ENCODE measurements around the gene SNX9.
A peak's percentile ranks its signal among the peaks of the same experiment; 100 is the strongest.

Gene SNX9

DNA sequence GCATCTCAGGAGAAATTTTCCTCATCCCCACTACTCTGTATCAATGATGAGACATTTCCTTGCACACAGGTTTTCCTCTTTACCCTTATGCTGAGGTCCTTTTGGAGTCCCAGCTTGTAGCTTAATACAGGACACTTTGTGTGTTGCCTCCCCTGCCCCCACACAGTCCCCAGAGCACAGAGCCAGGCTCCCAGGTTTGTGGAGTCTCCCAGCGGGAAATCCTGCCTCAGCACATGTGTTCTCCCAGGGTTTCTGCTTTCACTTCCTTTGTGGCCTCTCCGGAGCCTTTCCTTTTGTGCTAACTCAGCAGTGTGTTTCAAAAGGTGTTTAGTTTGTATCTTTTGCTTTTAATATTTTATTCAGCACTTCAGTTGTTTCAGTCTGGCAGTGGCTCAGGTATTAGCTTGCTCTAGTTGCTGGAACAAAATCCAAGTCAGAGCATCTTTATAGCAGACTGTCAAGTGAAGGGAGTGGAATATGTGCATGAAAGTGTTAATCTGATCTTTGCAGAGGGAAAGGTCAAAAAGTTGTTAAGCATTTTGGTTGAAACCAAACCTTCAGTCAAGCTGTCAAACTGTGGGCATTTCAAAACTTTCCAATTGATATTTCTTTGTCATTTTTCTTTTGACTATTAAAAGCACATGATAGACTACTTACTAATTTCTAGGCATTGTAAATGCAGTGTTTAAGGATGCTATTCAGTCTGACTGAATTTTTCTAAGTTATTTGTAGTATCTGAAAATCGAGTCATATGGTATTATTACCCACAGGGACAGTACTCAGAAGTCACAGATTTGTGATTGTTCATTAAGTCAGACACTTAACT lies 8.6 kb downstream of the SNX9 start:
- DNase-seq (ENCODE audit: low read depth in 2 of 2): no peak
- no peak overlapping the region for H3K4me3 ChIP-seq (replicated peaks in 1 of 2; ENCODE audit: low read depth in 2 of 2, low read length in 2 of 2)
- TF ChIP-seq, protein P1, sequence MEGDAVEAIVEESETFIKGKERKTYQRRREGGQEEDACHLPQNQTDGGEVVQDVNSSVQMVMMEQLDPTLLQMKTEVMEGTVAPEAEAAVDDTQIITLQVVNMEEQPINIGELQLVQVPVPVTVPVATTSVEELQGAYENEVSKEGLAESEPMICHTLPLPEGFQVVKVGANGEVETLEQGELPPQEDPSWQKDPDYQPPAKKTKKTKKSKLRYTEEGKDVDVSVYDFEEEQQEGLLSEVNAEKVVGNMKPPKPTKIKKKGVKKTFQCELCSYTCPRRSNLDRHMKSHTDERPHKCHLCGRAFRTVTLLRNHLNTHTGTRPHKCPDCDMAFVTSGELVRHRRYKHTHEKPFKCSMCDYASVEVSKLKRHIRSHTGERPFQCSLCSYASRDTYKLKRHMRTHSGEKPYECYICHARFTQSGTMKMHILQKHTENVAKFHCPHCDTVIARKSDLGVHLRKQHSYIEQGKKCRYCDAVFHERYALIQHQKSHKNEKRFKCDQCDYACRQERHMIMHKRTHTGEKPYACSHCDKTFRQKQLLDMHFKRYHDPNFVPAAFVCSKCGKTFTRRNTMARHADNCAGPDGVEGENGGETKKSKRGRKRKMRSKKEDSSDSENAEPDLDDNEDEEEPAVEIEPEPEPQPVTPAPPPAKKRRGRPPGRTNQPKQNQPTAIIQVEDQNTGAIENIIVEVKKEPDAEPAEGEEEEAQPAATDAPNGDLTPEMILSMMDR (IDR thresholded peaks at IDR 0.05; ENCODE audit: low read depth, low read length): no peak

DNA sequence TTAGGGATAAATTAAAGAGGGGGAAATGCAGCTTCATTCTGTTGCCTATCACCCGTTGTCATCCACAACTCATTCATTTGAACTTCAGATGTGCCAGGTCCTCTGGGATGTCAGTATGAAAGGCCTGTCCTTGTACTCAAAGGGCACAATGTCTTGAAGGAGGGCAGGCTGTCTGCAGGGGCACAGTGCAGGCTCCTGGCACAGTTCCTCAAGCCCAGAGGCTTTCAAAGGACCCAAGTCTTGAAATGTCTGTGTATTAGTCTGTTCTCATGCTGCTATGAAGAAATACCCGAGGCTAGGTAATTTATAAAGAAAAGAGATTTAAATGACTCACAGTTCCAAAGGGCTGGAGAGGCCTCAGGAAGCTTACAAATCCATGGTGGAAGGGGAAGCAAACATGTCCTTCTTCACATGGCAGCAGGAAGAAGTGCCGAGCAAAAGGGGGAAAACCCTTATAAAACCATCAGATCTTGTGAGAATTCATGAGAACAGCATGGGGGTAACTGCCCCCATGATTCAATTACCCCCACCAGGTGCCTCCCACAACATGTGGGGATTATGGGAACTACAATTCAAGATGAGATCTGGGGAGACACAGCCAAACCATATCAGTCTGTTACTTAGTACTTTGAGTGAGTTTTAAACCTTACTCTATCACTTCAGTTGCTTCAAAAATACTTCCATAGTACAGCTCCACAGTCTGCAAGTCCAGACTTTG lies 9.4 kb downstream of the SNX9 start:
- peak; percentile 29 to 56 for DNase-seq (ENCODE audit: low read depth in 2 of 2)
- TF ChIP-seq, protein P1 (IDR thresholded peaks at IDR 0.05; ENCODE audit: low read depth, low read length): no peak
- no peak overlapping the region for H3K4me3 ChIP-seq (replicated peaks in 1 of 2; ENCODE audit: low read depth in 2 of 2, low read length in 2 of 2)

DNA sequence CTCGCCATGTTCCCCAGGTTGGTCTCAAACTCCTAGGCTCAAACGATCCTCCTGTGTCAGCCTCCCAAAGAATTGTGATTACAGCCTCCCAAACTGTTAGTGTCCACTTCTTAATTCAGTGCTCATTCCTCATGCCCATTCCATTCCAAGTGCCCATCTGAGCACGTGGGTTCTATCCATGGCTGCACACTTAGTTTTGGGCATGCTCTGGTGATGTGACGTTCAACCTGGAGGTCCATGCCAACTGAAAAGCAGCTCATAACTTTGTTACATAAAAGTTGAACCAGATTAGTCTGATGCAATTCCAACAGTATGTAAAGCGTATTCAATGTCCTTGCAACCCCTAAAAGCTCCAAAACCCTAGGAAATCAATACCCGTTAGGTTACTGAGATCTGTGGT lies 11.5 kb downstream of the SNX9 start:
- no peak overlapping the region for H3K4me3 ChIP-seq (replicated peaks in 1 of 2; ENCODE audit: low read depth in 2 of 2, low read length in 2 of 2)
- TF ChIP-seq, protein P1 (IDR thresholded peaks at IDR 0.05; ENCODE audit: low read depth, low read length): no peak
- no peak for DNase-seq (ENCODE audit: low read depth in 2 of 2)

DNA sequence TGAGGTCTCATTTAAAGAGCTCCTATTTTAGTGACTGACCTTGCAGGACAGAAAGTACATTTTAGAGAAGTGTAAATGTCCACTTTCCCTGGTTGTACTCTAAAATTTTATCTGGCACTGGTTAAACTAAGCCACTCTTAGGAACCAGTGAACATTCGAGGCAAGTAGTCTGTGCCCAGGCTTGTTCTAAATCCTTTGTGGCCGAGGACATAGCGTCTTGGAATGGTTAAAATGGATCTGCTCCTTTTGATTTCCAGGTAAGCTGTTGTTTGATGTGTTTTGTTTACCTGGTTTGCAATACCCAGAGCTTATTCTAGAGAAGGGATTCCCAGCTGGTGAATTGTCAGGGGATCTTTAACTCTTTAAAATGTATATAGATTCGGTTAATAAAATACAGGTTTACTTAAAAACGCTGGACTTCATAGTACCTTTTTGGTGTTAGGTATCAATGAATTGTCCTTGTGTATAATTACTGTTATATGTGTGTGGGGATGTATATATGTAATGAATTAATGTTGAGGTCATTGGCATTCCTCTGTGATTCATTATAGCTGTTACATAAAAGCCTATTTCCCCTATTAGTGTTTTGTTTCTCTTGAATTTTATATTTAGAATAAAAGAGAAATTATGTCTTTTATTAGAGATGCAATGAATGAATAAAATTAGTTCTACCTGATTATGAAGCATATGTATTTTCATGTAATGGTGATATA lies 15.8 kb downstream of the SNX9 start:
- no peak overlapping the region for H3K4me3 ChIP-seq (replicated peaks in 1 of 2; ENCODE audit: low read depth in 2 of 2, low read length in 2 of 2)
- TF ChIP-seq, protein P1 (IDR thresholded peaks at IDR 0.05; ENCODE audit: low read depth, low read length): no peak

DNA sequence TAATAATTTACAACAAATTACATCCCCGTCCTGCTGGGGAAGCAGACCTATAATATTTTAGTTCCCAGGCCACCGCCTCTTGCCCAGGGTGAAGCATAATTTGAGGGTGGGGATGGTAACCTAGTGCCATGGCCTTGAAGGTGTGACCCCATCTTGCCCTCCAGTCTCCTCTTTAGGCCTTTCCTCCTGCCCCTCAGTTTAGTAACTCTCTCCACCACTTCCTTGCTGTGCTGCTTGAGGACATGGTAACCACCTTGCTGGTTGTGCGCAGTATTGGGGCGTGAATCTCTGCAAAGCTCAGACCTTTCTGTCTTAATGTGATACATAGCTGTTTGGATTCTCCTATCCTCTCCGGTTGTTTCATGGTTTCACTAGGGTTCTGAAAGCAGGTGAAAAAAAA lies 16.6 kb downstream of the SNX9 start:
- no peak overlapping the region for H3K4me3 ChIP-seq (replicated peaks in 1 of 2; ENCODE audit: low read depth in 2 of 2, low read length in 2 of 2)
- no peak for DNase-seq (ENCODE audit: low read depth in 2 of 2)
- TF ChIP-seq, protein P1 (IDR thresholded peaks at IDR 0.05; ENCODE audit: low read depth, low read length): no peak

More for the DNA sequence above, 15.8 kb downstream of the SNX9 start:
- no peak for DNase-seq (ENCODE audit: low read depth in 2 of 2)

DNA sequence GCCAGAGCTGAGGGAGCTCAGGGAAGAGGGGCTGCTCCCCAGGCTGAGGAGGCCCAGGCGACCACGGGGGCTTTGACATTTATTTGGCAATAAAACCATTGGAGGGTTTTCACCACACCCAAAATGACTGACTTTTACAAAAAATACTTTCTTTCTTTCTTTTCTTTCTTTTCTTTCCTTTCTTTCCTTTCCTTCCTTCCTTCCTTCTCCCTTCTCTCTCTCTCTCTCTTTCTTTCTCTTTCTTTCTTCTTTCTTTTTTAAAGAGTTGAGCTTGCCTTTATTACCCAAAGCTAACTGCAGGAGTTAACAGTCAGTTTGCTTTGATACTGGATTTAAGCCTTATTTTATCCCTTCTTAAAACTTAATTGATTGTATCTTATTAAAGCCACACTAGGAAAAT lies 17.2 kb downstream of the SNX9 start:
- DNase-seq (ENCODE audit: low read depth in 2 of 2): no peak
- TF ChIP-seq, protein P1 (IDR thresholded peaks at IDR 0.05; ENCODE audit: low read depth, low read length): no peak

More for the DNA sequence above, 17.2 kb downstream of the SNX9 start:
- no peak overlapping the region for H3K4me3 ChIP-seq (replicated peaks in 1 of 2; ENCODE audit: low read depth in 2 of 2, low read length in 2 of 2)

Measured in cardiac fibroblast (primary cell).